ENCODE results near the gene PTDSS2.
"Not testable (repeated sequence)": the region's sequence is repeated elsewhere in the genome, so short reads cannot be mapped to it uniquely, and the experiment has no call there.

PTDSS2 gene

GRCh38 chr11:433641-434040, 16.4 kb upstream of the PTDSS2 start:
- DNase-seq, result no peak

- DNase-seq, result no peak
Measured at GRCh38 chr11:434496-434895, 15.6 kb upstream of the PTDSS2 start.

DNA sequence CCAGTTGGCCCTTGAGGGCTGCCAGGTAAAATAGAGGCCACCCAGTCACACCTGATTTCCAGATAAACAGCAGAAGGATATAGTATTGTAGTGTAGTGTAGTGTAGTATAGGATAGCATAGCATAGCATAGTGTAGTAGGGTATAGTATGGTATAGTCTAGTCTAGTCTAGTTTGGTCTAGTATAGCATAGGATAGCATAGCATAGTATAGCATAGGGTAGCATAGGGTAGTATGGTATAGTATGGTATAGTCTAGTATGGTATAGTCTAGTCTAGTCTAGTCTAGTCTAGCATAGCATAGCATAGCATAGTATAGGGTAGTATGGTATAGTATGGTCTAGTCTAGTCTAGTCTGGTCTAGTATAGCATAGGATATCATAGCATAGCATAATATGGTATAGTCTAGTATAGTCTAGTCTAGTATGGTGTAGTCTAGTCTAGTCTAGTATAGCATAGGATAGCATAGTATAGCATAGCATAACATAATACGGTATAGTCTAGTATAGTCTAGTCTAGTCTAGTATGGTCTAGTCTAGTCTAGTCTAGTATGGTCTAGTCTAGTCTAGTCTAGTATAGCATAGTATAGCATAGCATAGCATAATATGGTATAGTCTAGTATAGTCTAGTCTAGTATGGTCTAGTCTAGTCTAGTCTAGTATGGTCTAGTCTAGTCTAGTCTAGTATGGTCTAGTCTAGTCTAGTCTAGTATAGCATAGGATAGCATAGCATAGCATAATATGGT, 14.9 kb upstream of the PTDSS2 start:
- not testable (repeated sequence) for DNase-seq

GRCh38 chr11:437228-437870, 12.7 kb upstream of the PTDSS2 start:
- no peak for DNase-seq

- no peak for DNase-seq
Measured at GRCh38 chr11:438101-438844, 11.8 kb upstream of the PTDSS2 start.

GRCh38 chr11:439315-440064, 10.6 kb upstream of the PTDSS2 start:
- DNase-seq, result no peak

DNA sequence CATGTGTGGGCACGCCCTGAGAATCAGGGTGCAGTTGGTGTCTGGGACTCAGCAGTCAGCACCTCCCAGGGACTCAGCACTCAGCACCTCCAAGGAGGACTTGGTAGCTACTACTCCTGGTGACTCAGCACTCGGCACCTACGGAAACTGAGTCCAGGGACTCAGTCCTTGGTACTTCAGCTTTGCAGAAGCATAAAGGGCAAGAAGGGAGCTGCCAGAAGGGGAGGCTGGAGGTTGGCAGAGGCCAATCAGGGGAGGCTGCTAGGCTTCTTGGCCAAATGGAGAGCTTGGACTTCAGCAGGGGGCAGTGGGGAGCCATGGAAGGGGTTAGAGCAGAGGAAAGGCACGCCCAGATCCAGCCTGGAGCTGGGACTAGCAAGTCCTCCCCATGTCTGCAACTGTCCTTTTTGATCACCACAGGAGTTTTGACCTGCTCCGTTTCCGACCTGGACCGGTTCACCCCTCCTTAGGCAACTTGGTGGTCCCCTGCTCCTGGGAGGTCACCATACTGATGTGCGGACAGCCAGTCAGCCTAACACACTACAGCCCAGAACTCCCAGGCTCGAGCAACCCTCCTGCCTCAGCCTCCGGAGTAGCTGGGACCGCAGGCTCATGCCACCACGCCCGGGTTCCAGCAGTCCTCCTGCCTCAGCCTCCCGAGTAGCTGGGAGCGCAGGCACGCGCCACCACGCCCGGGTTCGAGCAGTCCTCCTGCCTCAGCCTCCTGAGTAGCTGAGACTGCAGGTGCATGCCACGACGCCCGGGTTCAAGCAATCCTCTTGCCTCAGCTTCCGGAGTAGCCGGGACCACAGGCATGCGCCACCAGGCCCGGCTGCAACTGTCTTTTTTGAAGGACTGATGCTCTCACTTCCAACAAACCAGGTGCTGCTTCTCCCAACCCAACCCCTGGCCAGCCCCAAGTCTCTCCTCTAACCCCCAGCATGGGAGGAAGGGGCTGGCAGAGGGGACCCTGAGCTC, 9.7 kb upstream of the PTDSS2 start:
- DNase-seq, result no peak

- DNase-seq, result no peak
Measured at GRCh38 chr11:441043-441417, 9.0 kb upstream of the PTDSS2 start.

- DNase-seq, result no peak
Measured at GRCh38 chr11:441418-442274, 8.4 kb upstream of the PTDSS2 start, which contains the start of gene ANO9. TSS of gene ANO9 (minus strand) at chr11:442011. CDS start at chr11:441926, 85 bp downstream.

DNA sequence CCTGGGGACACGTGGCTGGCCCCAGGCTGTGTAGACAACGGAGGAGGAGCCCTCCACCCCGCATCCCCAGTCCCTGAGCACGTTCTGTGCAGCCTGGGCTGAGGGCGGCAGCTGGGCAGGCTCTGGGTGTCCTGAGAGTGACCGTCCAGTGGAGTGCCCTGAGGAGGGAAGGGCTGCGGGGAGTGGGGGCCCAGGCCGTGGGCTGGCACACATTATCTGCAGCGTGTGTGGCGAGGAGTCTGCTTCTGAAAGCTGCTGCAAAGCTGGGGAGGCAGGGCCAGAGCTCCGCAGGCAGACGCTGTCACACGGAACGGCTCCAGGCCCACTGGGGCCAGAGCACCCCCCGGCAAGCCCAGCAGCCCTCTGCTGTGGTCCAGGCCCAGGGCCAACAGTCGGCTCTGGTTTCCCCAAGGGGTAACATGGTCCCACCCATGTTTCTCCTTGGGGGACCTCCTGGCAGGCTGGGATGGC, 7.4 kb upstream of the PTDSS2 start:
- no peak for DNase-seq

- DNase-seq, result no peak
Measured at GRCh38 chr11:443542-444199, 6.4 kb upstream of the PTDSS2 start.

DNA sequence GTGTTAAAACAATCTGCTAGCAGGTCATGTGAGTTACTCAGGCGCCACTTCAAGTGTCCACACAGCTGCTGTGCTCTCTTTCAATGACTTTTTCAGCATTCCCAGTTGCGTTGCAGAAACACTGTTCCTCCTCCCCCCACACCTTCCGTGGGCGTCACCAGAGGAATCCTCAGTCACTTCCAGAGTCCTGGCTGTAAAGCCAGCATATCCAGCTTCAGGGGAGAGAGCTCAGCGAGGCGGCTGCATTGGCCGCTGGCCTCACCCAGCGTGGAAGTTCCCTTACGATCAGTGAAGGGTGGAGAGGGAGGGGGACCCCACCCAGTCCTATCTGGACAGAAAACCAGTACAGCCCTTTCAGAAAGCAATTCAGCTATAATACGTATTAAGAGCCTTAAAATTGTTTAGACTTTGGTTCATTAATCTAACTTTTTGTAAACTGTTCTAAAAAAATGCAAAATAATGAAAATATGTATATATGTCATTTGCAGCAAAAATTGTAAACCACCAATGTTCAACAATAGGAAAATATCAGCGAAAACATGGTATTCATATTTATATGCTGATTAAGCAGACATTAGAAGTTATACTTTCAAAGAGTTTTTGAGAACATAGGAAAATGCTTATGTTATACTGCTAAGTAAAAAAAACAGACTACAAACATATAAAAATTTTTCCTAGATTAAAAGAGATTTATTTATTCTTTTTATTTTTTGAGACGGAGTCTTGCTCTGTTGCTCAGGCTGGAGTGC, 5.5 kb upstream of the PTDSS2 start:
- DNase-seq, result no peak

DNA sequence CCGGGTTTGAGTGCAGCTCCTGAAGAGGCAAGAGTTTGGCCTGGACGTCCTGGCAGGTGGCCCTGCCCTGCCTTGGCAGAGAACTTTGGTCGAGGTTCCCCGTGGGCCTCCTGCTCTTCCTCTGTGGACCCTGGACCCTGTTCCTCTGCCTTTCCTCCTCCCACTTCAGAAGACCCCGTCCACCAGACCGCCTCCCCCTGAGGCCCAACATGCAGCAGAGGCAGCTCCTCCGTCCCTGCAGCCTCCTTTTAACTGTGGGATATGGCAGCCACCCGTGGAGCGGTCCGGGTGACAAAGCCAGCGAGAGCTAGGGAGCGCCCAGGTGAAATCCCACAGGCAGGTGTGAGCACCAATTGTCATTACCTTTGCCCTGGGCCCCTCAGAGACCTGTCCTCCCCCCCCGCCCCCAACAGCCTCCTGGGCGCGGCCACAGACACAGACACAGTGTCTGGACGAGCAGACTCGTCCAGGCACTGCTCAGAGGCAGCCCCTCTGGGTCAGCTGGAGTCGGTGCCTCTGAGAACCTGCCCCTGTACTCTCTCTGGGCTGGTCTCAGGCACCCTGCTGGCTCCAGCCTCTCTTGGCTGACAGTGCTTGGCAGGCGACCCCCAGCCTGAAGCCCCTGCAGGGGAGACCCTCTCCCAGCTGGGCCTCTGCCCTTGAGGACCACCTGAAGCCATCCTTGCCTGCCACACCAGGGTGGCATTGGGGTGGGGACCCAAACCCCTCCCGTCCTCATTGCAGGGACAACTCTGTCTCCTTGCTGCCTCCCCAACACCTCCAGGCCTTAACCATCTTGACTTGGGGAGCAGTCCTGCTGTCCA, 4.1 kb upstream of the PTDSS2 start:
- no peak for DNase-seq

- DNase-seq, result no peak
Measured at GRCh38 chr11:446891-447290, 3.2 kb upstream of the PTDSS2 start.

DNA sequence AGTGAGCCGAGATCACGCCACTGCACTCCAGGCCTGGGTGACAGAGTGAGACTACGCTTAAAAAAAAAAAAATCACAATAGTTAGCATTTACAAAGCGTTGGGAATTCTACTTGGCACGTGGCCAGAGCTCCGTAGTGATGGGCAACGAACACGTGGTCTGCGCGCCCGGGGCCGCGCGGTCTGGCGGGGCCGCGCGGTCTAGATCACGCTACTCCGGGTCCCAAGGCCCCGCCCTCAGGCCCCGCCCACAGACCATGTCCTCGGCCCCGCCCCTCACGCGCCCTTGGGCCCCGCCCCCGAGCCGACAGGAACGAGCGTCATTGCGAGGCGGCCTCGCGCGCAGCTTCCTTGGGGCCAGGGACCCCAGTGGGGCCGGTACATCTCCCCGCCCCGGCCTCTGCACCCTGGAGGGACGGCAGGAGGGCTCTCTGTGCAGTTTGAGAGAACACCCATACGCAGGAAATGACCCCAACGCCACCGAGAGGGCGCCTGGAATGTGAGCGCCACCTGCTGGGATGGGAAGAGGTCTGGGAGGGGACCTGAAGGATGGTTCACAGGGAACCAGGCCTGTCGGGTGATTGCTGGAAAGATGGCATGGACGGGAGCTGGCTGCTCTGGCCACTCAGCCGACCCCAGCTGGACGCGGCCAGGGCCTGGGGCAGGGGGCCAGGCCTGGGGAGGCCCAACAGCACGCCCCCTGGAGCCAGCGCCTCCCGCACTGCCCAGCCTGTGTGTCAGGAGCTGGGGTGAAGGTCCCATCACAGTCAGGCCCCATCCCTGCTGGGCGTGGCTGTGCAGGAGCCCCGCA, 2.0 kb upstream of the PTDSS2 start:
- DNase-seq, result peak; percentile 83

DNA sequence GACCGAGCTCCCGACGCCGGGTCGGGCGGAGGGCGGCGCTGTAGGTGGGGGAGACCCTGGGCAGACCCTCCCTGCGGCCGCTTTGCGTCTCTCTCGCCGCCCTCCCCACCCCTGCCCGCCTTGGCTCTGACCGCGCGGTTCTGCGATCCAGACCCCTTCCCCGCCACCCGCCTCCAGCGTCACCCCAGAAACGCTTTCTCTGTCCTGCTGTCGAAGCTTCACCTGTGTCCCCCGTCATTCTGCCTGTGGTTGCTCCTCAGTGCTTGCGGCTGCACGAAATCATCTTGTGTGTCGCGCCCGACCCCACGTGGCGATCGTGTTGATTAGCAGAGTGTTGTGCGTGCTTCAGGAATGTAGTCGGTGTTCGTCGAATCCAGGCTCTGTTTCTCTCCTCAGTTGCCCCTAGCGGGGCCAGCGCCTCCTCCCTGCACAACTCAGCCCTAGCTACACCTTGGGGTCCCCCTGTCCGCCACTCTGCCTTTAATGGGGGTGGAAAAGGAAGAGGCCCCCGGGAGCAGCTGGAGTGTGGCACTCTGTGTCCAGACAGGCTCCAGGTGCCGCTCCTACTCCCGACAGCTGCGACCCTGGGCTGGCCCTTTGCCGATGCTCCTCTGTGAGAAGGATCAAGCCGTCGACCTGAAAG, 851 bp downstream of the PTDSS2 start:
- DNase-seq, result peak; percentile 5

DNA sequence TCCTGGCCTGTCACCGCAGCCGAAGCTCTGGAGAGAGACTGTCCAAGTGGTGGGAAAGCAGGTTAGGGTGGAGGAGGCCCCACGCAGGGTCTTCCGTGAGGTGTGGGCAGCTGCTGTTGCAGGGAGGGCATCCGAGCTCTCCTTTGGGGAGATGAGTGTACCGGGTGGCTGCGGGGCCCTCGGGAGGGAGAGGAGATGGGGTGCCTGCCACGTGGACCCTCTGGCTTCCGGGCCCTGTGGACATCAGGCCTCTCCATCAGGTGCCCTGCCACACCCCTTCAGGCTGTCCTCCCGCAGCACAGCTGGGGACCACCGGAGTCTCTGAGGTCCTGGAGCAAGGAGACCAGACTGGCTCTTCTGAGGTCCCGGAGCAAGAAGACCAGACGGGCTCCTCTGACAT, 1.7 kb downstream of the PTDSS2 start:
- no peak for DNase-seq
